ENCODE results near the gene UBL3.

GRCh38 chr13:29750183-29750530, 100.3 kb downstream of the UBL3 start:
- TF ChIP-seq CTCF (IDR thresholded peaks at IDR 0.05; ENCODE audit: low read depth, low read length), result no peak
- no peak for TF ChIP-seq EZH2phosphoT487 (IDR thresholded peaks at IDR 0.05; ENCODE audit: low read depth)

Measured in OCI-LY3 (cell line).